GM12878 (cell line): ENCODE data around the gene TUFM. TPM values are rescaled to one million over a fixed set of nuclear protein-coding genes. Genes with fewer than 3 reads are reported as not detected.

Experiments
- ATAC-seq: fragments of 200-7000 bp; cut with Tn5 transposase; 3 replicates; pipeline ENCODE4 v1.9.1; 2020; ENCODE audit warnings: mild to moderate bottlenecking, moderate library complexity
- BruUV-seq: library from RNA; stranded (reverse); fragments of 400-500 nt; replicated peaks from 2 replicates; lab custom pipeline; 2021; lab: Mats Ljungman, UMichigan
- CTCF ChIA-PET: fragments of 300-600 bp; sonication (Branson Sonifier 250); formaldehyde crosslinking; extraction: SDS; loops from one replicate; lab custom pipeline; 2021; ENCODE audit warnings: inconsistent platforms; lab: Yijun Ruan, JAX
- POLR2A ChIA-PET: fragments of 350-600 bp; formaldehyde crosslinking; extraction: SDS; loops from one replicate; lab custom pipeline; 2021; ENCODE audit warnings: inconsistent platforms; lab: Charles Lee
- RAD21 ChIA-PET: fragments of 300-600 bp; sonication (Branson Sonifier 250); formaldehyde crosslinking; loops from one replicate; lab custom pipeline; 2023; ENCODE audit warnings: antibody characterized with exemption; ENCODE audit not compliant: unreplicated experiment; lab: Charles Lee
- SMC1A ChIA-PET: fragments of 300-600 bp; sonication (Branson Sonifier 250); formaldehyde crosslinking; loops from one replicate; lab custom pipeline; 2023; ENCODE audit not compliant: unreplicated experiment, uncharacterized antibody; lab: Charles Lee
- DNase-seq: peaks from one replicate; pipeline ENCODE4 v3.0.0-alpha.2; 2011; ENCODE audit warnings: low read depth, low spot score
- FAIRE-seq: peaks from 3 replicates; lab custom pipeline; 2011; peaks lifted over from hg19 to GRCh38; lab: Jason Lieb, UNC
- H2AFZ ChIP-seq: 2 replicates; pipeline ENCODE4 v1.6.0; 2011; ENCODE audit warnings: low read depth, low read length, control low read depth; ENCODE audit not compliant: control insufficient read depth
- H3K27ac ChIP-seq: 2 replicates; pipeline ENCODE4 v1.5.1; 2011; ENCODE audit warnings: control low read depth; ENCODE audit not compliant: control insufficient read depth, insufficient read depth
- H3K27me3 ChIP-seq, 2 experiments: replicated peaks in 1 of 2; 2 replicates each; pipeline versions ENCODE4 v1.6.0 to v1.6.1; 2011; ENCODE audit warnings: low read length in 1 of 2; ENCODE audit not compliant: control insufficient read depth in 2 of 2, insufficient read depth in 2 of 2
- H3K36me3 ChIP-seq, 2 experiments: 2 replicates each; pipeline ENCODE4 v1.5.1; 2011; ENCODE audit warnings: low read length in 1 of 2; ENCODE audit not compliant: control insufficient read depth in 2 of 2, insufficient read depth in 2 of 2
- H3K4me1 ChIP-seq: 2 replicates; pipeline ENCODE4 v1.6.1; 2011; ENCODE audit warnings: mild to moderate bottlenecking, low read length, moderate library complexity, mixed read lengths; ENCODE audit not compliant: control insufficient read depth, insufficient read depth
- H3K4me2 ChIP-seq: 2 replicates; pipeline ENCODE4 v1.6.0; 2011; ENCODE audit warnings: control low read depth; ENCODE audit not compliant: control insufficient read depth, insufficient read depth
- H3K4me3 ChIP-seq: fragments of 200-600 bp; sonication (generic); 2 replicates; pipeline ENCODE4 v1.5.1; 2016
- H3K79me2 ChIP-seq: 2 replicates; pipeline ENCODE4 v1.6.0; 2011; ENCODE audit warnings: low read length; ENCODE audit not compliant: control insufficient read depth, insufficient read depth
- H3K9ac ChIP-seq: 2 replicates; pipeline ENCODE4 v1.8.0; 2011; ENCODE audit warnings: low read length, control low read depth, mixed read lengths; ENCODE audit not compliant: control insufficient read depth, insufficient read depth
- H3K9me3 ChIP-seq: replicated peaks from 3 replicates; pipeline ENCODE4 v1.5.1; 2011; ENCODE audit warnings: mild to moderate bottlenecking, low read length; ENCODE audit not compliant: control insufficient read depth, insufficient read depth
- H4K20me1 ChIP-seq: 2 replicates; pipeline ENCODE4 v1.6.0; 2011; ENCODE audit not compliant: control insufficient read depth, insufficient read depth
- CBX5 ChIP-seq: sonication (generic); IDR thresholded peaks from 2 replicates; pipeline ENCODE4 v1.6.1; 2016; ENCODE audit warnings: low read depth, moderate library complexity, mild to moderate bottlenecking, inconsistent platforms
- EZH2 ChIP-seq: IDR thresholded peaks from 2 replicates; pipeline ENCODE4 v1.6.1; 2012; ENCODE audit warnings: low read depth, mild to moderate bottlenecking, control low read depth, inconsistent platforms, low read length, borderline replicate concordance; ENCODE audit not compliant: control insufficient read depth
- FOS ChIP-seq: IDR thresholded peaks from 3 replicates; pipeline ENCODE4 v1.6.1; 2011; ENCODE audit warnings: borderline replicate concordance; ENCODE audit not compliant: insufficient read length; ENCODE audit errors: extremely low read depth
- FOXK2 ChIP-seq: fragments of 450-650 bp; IDR thresholded peaks from 2 replicates; pipeline ENCODE4 v1.6.1; 2017; ENCODE audit warnings: mild to moderate bottlenecking, moderate library complexity
- IRF4 ChIP-seq: IDR thresholded peaks from 2 replicates; pipeline ENCODE4 v1.6.1; 2011; ENCODE audit warnings: low read depth, low read length
- KAT2A ChIP-seq: conservative IDR thresholded peaks from 2 replicates; pipeline ENCODE4 v1.6.1; 2011; ENCODE audit warnings: low read depth, low read length; ENCODE audit not compliant: control insufficient read depth
- KLF5 ChIP-seq: fragments of 450-650 bp; IDR thresholded peaks from 2 replicates; pipeline ENCODE4 v1.6.1; 2014; ENCODE audit warnings: mild to moderate bottlenecking; ENCODE audit not compliant: partially characterized antibody
- LARP7 ChIP-seq: fragments of 450-650 bp; IDR thresholded peaks from 2 replicates; pipeline ENCODE4 v1.6.1; 2017; ENCODE audit warnings: mild to moderate bottlenecking
- MYC ChIP-seq: IDR thresholded peaks from 2 replicates; pipeline ENCODE4 v1.6.1; 2011; ENCODE audit warnings: mild to moderate bottlenecking, low read length, moderate library complexity, inconsistent platforms; ENCODE audit not compliant: insufficient read depth, insufficient replicate concordance, insufficient read length, severe bottlenecking
- NBN ChIP-seq: fragments of 450-650 bp; IDR thresholded peaks from 2 replicates; pipeline ENCODE4 v1.6.1; 2016
- NRF1 ChIP-seq: conservative IDR thresholded peaks from 2 replicates; pipeline ENCODE4 v1.6.1; 2011; ENCODE audit warnings: mild to moderate bottlenecking, low read depth, low read length, improper control_type of control experiment
- POU2F2 ChIP-seq: IDR thresholded peaks from 3 replicates; pipeline ENCODE4 v1.6.1; 2011; ENCODE audit warnings: low read depth, mild to moderate bottlenecking, low read length, borderline replicate concordance
- RAD51 ChIP-seq: fragments of 450-650 bp; IDR thresholded peaks from 2 replicates; pipeline ENCODE4 v1.6.1; 2016; ENCODE audit warnings: moderate library complexity, mild to moderate bottlenecking, inconsistent platforms
- RELA ChIP-seq: fragments of 450-650 bp; IDR thresholded peaks from 2 replicates; pipeline ENCODE4 v1.8.0; 2014; ENCODE audit warnings: borderline replicate concordance; ENCODE audit not compliant: partially characterized antibody
- SIN3A ChIP-seq: IDR thresholded peaks from 2 replicates; pipeline ENCODE4 v1.6.1; 2012; ENCODE audit warnings: low read depth, low read length, improper control_type of control experiment
- SIX5 ChIP-seq: IDR thresholded peaks from 2 replicates; pipeline ENCODE4 v1.6.1; 2011; ENCODE audit warnings: mild to moderate bottlenecking, low read depth, low read length, moderate library complexity; ENCODE audit not compliant: severe bottlenecking
- ZBED1 ChIP-seq: IDR thresholded peaks from 2 replicates; pipeline ENCODE4 v1.6.1; 2016; ENCODE audit warnings: borderline replicate concordance
- ZBTB33 ChIP-seq: fragments of 450-650 bp; IDR thresholded peaks from 2 replicates; pipeline ENCODE4 v1.6.1; 2017; ENCODE audit warnings: mild to moderate bottlenecking
- ZBTB40 ChIP-seq: fragments of 450-650 bp; IDR thresholded peaks from 2 replicates; pipeline ENCODE4 v1.6.1; 2016; ENCODE audit warnings: mild to moderate bottlenecking, moderate library complexity, borderline replicate concordance
- WGBS: methylation state at CpG from one replicate; pipeline ENCODE4 v1.1.6; 2016; ENCODE audit warnings: low lambda C conversion rate; ENCODE audit not compliant: insufficient replicate concordance, insufficient coverage; ENCODE audit errors: missing lambda C conversion rate; 5-methylcytosine and 5-hydroxymethylcytosine counted together
- in situ Hi-C: fragments of 300-500 bp; cut with MboI; formaldehyde crosslinking; loops from 9 replicates; pipeline ENCODE4 v1.14.3; 2018; ENCODE audit warnings: mixed read lengths
- intact Hi-C: fragments of 100-400 bp; cut with micrococcal nuclease; formaldehyde crosslinking; loops from one replicate; pipeline ENCODE4 v1.14.2; 2022; ENCODE audit not compliant: unreplicated experiment
- polyA plus RNA-seq, 11 experiments: library from polyadenylated mRNA; depleted of rRNA in 4 of 11; unstranded in 6 of 11; stranded (reverse) in 5 of 11; fragments of >200 nt; fragmentation: Nextera tagmentation in 4 of 11; fragmentation: Illumina TruSeq in 1 of 11; extraction: Ambion mirVana in 4 of 11; extraction: Trizol in 1 of 11; gene quantifications; 1 replicate in 1 of 11; 2 replicates in 10 of 11; pipeline versions ENCODE4 v1.2.1 to v1.2.3, GENCODE V29; 2011 to 2016; ENCODE audit warnings: inconsistent platforms in 2 of 11, missing spikeins in 2 of 11, low read depth in 1 of 11
- total RNA-seq, 4 experiments: library from RNA; depleted of rRNA in 3 of 4; stranded (reverse); fragments of >200 nt in 3 of 4; fragmentation: Illumina TruSeq in 1 of 4; extraction: Trizol in 1 of 4; gene quantifications; 2 replicates each; pipeline versions ENCODE4 v1.2.1 to v1.2.3, GENCODE V29; 2013 to 2021

Gene TUFM
- total and polyA plus RNA-seq, 10 of the 15 experiments (the other 5 are each of a cell fraction or from before 2014, with no cell fraction given), result 23.4 to 354 (median 182) TPM

GRCh38 chr16:28830531-28830930 lies 15.6 kb downstream of the TUFM start:
- ChIA-PET CTCF (interaction anchor here (1.0 kb wide), 1 partner anchor 15 kb away, joined by 3 read pairs; no protein-coding TSS in a partner anchor), POLR2A (no interaction called here), SMC1A (interaction anchor here (1.0 kb wide), 1 partner anchor 114 kb away, joined by 4 read pairs; no protein-coding TSS in a partner anchor), RAD21 (no interaction called here)
- 88% methylated on average over 12 of the region's 13 CpGs for whole genome bisulfite sequencing
- no peak for TF ChIP-seq SIX5
- no peak for TF ChIP-seq POU2F2
- TF ChIP-seq MYC, result no peak
- no peak for TF ChIP-seq IRF4
- TF ChIP-seq RAD51, result no peak
- no peak for TF ChIP-seq KAT2A
- no peak for TF ChIP-seq SIN3A
- no peak for TF ChIP-seq FOXK2
- no peak for TF ChIP-seq ZBTB40
- no peak for TF ChIP-seq RELA
- TF ChIP-seq NBN, result no peak
- no peak for TF ChIP-seq NRF1
- TF ChIP-seq FOS, result no peak
- no peak for TF ChIP-seq EZH2
- no peak for TF ChIP-seq ZBTB33
- no peak for TF ChIP-seq LARP7
- no peak for TF ChIP-seq ZBED1
- TF ChIP-seq CBX5, result no peak
- no peak for TF ChIP-seq KLF5
- Histone ChIP-seq H2AFZ (no peak overlapping the region), H3K79me2 (peaks cover 19% of the 10 kb centered on the region), H3K27ac (no peak overlapping the region), H3K4me2 (no peak overlapping the region), H4K20me1 (peaks cover 4% of the 10 kb centered on the region; the same call in 1 of the 2 replicates), H3K27me3 (no peaks in the 10 kb centered on the region), H3K9ac (no peak overlapping the region), H3K36me3 (peaks cover 63 to 64% of the 10 kb centered on the region in 2 experiments), H3K9me3 (no peaks in the 10 kb centered on the region), H3K4me3 (no peak overlapping the region), H3K4me1 (no peaks in the 10 kb centered on the region; the same call in 1 of the 2 replicates)
- BruUV-seq, result no TSS peak
- intact Hi-C loops (no loop called here), in situ Hi-C loops (no loop called here)
- ATAC-seq (no peak), DNase-seq (no peak), FAIRE-seq (no peak)
